Measurements from ENCODE around the gene HES1. TPM values are rescaled to one million over a fixed set of nuclear protein-coding genes. Genes with fewer than 3 reads are reported as not detected.

The HES1 gene
- total and polyA plus RNA-seq, 5 donors from 2014 or later, result 0.17 to 10.5 (median 0.71) TPM; not detected in 2

GRCh38 chr3:194103983-194104751 lies 31.8 kb upstream of the HES1 start:
- no peaks in the 10 kb centered on the region for H3K9me3 ChIP-seq (ENCODE audit: control insufficient read depth in 2 of 2, low read length in 2 of 2)
- no peak overlapping the region for H3K4me3 ChIP-seq (ENCODE audit: low read depth, low read length)
- H3K27me3 ChIP-seq (ENCODE audit: control insufficient read depth, insufficient read depth, low read length), result no peaks in the 10 kb centered on the region
- DNase-seq, result no peak
- H3K27ac Mint-ChIP-seq, result no peak overlapping the region
- H3K27ac ChIP-seq (ENCODE audit: insufficient read depth, low read length, poor library complexity, severe bottlenecking), result no peak overlapping the region
- H3K9me3 Mint-ChIP-seq, result no peaks in the 10 kb centered on the region
- H3K4me3 Mint-ChIP-seq, result no peak overlapping the region
- H3K27me3 Mint-ChIP-seq, result peaks cover 28% of the 10 kb centered on the region
- H3K4me1 Mint-ChIP-seq, result peaks cover 0 to 13% (median 8%) of the 10 kb centered on the region in 4 donors
- peaks cover 12% of the 10 kb centered on the region for H3K4me1 ChIP-seq (ENCODE audit: control insufficient read depth, insufficient read depth, low read length, poor library complexity, severe bottlenecking)
- peak; percentile 42 to 50 for ATAC-seq (ENCODE audit: low read depth in 2 of 2)
- H3K36me3 ChIP-seq (ENCODE audit: control insufficient read depth, insufficient read depth, low read length), result no peaks in the 10 kb centered on the region
- no peaks in the 10 kb centered on the region for H3K36me3 Mint-ChIP-seq

- no peak for DNase-seq
- peaks cover 12% of the 10 kb centered on the region for H3K4me1 ChIP-seq (ENCODE audit: control insufficient read depth, insufficient read depth, low read length, poor library complexity, severe bottlenecking)
- no peaks in the 10 kb centered on the region for H3K36me3 Mint-ChIP-seq
- no peak overlapping the region for H3K27ac ChIP-seq (ENCODE audit: insufficient read depth, low read length, poor library complexity, severe bottlenecking)
- no peaks in the 10 kb centered on the region for H3K9me3 Mint-ChIP-seq
- no peaks in the 10 kb centered on the region for H3K9me3 ChIP-seq (ENCODE audit: control insufficient read depth in 2 of 2, low read length in 2 of 2)
- no peak overlapping the region for H3K4me3 Mint-ChIP-seq
- H3K27me3 ChIP-seq (ENCODE audit: control insufficient read depth, insufficient read depth, low read length), result peaks cover 3% of the 10 kb centered on the region
- H3K36me3 ChIP-seq (ENCODE audit: control insufficient read depth, insufficient read depth, low read length), result no peaks in the 10 kb centered on the region
- no peak overlapping the region for H3K4me3 ChIP-seq (ENCODE audit: low read depth, low read length)
- peak overlapping the region in 1 of 3 donors; percentile 85 for H3K27ac Mint-ChIP-seq
- peaks cover 31% of the 10 kb centered on the region for H3K27me3 Mint-ChIP-seq
- H3K4me1 Mint-ChIP-seq, result peaks cover 0 to 13% (median 8%) of the 10 kb centered on the region in 4 donors
- ATAC-seq (ENCODE audit: low read depth in 2 of 2), result no peak
Measured at GRCh38 chr3:194105292-194105691, 30.7 kb upstream of the HES1 start.

- Histone ChIP-seq H3K27me3 (ENCODE audit: control insufficient read depth, insufficient read depth, low read length) (peaks cover 3% of the 10 kb centered on the region), H3K4me3 (ENCODE audit: low read depth, low read length) (no peak overlapping the region), H3K4me1 (ENCODE audit: control insufficient read depth, insufficient read depth, low read length, poor library complexity, severe bottlenecking) (peaks cover 12% of the 10 kb centered on the region), H3K9me3 (ENCODE audit: control insufficient read depth in 2 of 2, low read length in 2 of 2) (no peaks in the 10 kb centered on the region), H3K36me3 (ENCODE audit: control insufficient read depth, insufficient read depth, low read length) (no peaks in the 10 kb centered on the region), H3K27ac (ENCODE audit: insufficient read depth, low read length, poor library complexity, severe bottlenecking) (no peak overlapping the region)
- H3K9me3 Mint-ChIP-seq, result peaks cover 0 to 2% (median 0%) of the 10 kb centered on the region in 7 donors
- H3K4me1 Mint-ChIP-seq, result peaks cover 0 to 13% (median 7%) of the 10 kb centered on the region in 4 donors
- H3K27ac Mint-ChIP-seq, result no peak overlapping the region
- no peaks in the 10 kb centered on the region for H3K36me3 Mint-ChIP-seq
- no peak for DNase-seq
- H3K27me3 Mint-ChIP-seq, result peaks cover 25% of the 10 kb centered on the region
- no peak for ATAC-seq (ENCODE audit: low read depth in 2 of 2)
- H3K4me3 Mint-ChIP-seq, result no peak overlapping the region
Measured at GRCh38 chr3:194107107-194107506, 28.8 kb upstream of the HES1 start.

GRCh38 chr3:194109192-194109863 lies 26.6 kb upstream of the HES1 start:
- peaks cover 0 to 2% (median 0%) of the 10 kb centered on the region in 7 donors for H3K9me3 Mint-ChIP-seq
- H3K36me3 ChIP-seq (ENCODE audit: control insufficient read depth, insufficient read depth, low read length), result no peaks in the 10 kb centered on the region
- peaks cover 3% of the 10 kb centered on the region for H3K27me3 ChIP-seq (ENCODE audit: control insufficient read depth, insufficient read depth, low read length)
- no peak for DNase-seq
- H3K9me3 ChIP-seq (ENCODE audit: control insufficient read depth in 2 of 2, low read length in 2 of 2), result no peaks in the 10 kb centered on the region
- H3K27me3 Mint-ChIP-seq, result peaks cover 22% of the 10 kb centered on the region
- H3K27ac ChIP-seq (ENCODE audit: insufficient read depth, low read length, poor library complexity, severe bottlenecking), result no peak overlapping the region
- no peak overlapping the region for H3K4me3 Mint-ChIP-seq
- H3K27ac Mint-ChIP-seq, result no peak overlapping the region
- no peaks in the 10 kb centered on the region for H3K4me1 ChIP-seq (ENCODE audit: control insufficient read depth, insufficient read depth, low read length, poor library complexity, severe bottlenecking)
- H3K36me3 Mint-ChIP-seq, result no peaks in the 10 kb centered on the region
- peaks cover 0 to under 1% (median 0%) of the 10 kb centered on the region in 4 donors for H3K4me1 Mint-ChIP-seq
- no peak for ATAC-seq (ENCODE audit: low read depth in 2 of 2)
- no peak overlapping the region for H3K4me3 ChIP-seq (ENCODE audit: low read depth, low read length)

GRCh38 chr3:194110483-194110882 lies 25.5 kb upstream of the HES1 start:
- H3K27me3 Mint-ChIP-seq, result peaks cover 22% of the 10 kb centered on the region
- H3K9me3 Mint-ChIP-seq, result peaks cover 0 to 2% (median 0%) of the 10 kb centered on the region in 7 donors
- Histone ChIP-seq H3K27ac (ENCODE audit: insufficient read depth, low read length, poor library complexity, severe bottlenecking) (no peak overlapping the region), H3K9me3 (ENCODE audit: control insufficient read depth in 2 of 2, low read length in 2 of 2) (no peaks in the 10 kb centered on the region), H3K4me3 (ENCODE audit: low read depth, low read length) (no peak overlapping the region), H3K4me1 (ENCODE audit: control insufficient read depth, insufficient read depth, low read length, poor library complexity, severe bottlenecking) (no peaks in the 10 kb centered on the region), H3K27me3 (ENCODE audit: control insufficient read depth, insufficient read depth, low read length) (peaks cover 3% of the 10 kb centered on the region), H3K36me3 (ENCODE audit: control insufficient read depth, insufficient read depth, low read length) (no peaks in the 10 kb centered on the region)
- peak overlapping the region in 1 of 3 donors; percentile 48 for H3K27ac Mint-ChIP-seq
- H3K4me1 Mint-ChIP-seq, result no peaks in the 10 kb centered on the region
- H3K36me3 Mint-ChIP-seq, result no peaks in the 10 kb centered on the region
- DNase-seq (no peak), ATAC-seq (ENCODE audit: low read depth in 2 of 2) (no peak)
- no peak overlapping the region for H3K4me3 Mint-ChIP-seq

GRCh38 chr3:194111336-194111735 lies 24.6 kb upstream of the HES1 start:
- DNase-seq (no peak), ATAC-seq (ENCODE audit: low read depth in 2 of 2) (no peak)
- no peaks in the 10 kb centered on the region for H3K4me1 ChIP-seq (ENCODE audit: control insufficient read depth, insufficient read depth, low read length, poor library complexity, severe bottlenecking)
- Mint-ChIP-seq H3K4me1 (no peaks in the 10 kb centered on the region), H3K36me3 (no peaks in the 10 kb centered on the region), H3K27me3 (peaks cover 22% of the 10 kb centered on the region), H3K9me3 (peaks cover 0 to 2% (median 0%) of the 10 kb centered on the region in 7 donors), H3K4me3 (no peak overlapping the region), H3K27ac (no peak overlapping the region)
- H3K27me3 ChIP-seq (ENCODE audit: control insufficient read depth, insufficient read depth, low read length), result peaks cover 3% of the 10 kb centered on the region
- H3K27ac ChIP-seq (ENCODE audit: insufficient read depth, low read length, poor library complexity, severe bottlenecking), result no peak overlapping the region
- H3K36me3 ChIP-seq (ENCODE audit: control insufficient read depth, insufficient read depth, low read length), result no peaks in the 10 kb centered on the region
- H3K4me3 ChIP-seq (ENCODE audit: low read depth, low read length), result no peak overlapping the region
- H3K9me3 ChIP-seq (ENCODE audit: control insufficient read depth in 2 of 2, low read length in 2 of 2), result no peaks in the 10 kb centered on the region

- Mint-ChIP-seq H3K36me3 (no peaks in the 10 kb centered on the region), H3K4me1 (no peaks in the 10 kb centered on the region), H3K4me3 (no peak overlapping the region), H3K9me3 (peaks cover 0 to 2% (median 0%) of the 10 kb centered on the region in 7 donors), H3K27me3 (peaks cover 30% of the 10 kb centered on the region), H3K27ac (no peak overlapping the region)
- Histone ChIP-seq H3K27me3 (ENCODE audit: control insufficient read depth, insufficient read depth, low read length) (peaks cover 3% of the 10 kb centered on the region), H3K27ac (ENCODE audit: insufficient read depth, low read length, poor library complexity, severe bottlenecking) (no peak overlapping the region), H3K36me3 (ENCODE audit: control insufficient read depth, insufficient read depth, low read length) (no peaks in the 10 kb centered on the region), H3K4me3 (ENCODE audit: low read depth, low read length) (no peak overlapping the region), H3K9me3 (ENCODE audit: control insufficient read depth in 2 of 2, low read length in 2 of 2) (no peaks in the 10 kb centered on the region), H3K4me1 (ENCODE audit: control insufficient read depth, insufficient read depth, low read length, poor library complexity, severe bottlenecking) (no peaks in the 10 kb centered on the region)
- no peak for DNase-seq
- ATAC-seq (ENCODE audit: low read depth in 2 of 2), result no peak
Measured at GRCh38 chr3:194112120-194113106, 23.5 kb upstream of the HES1 start.

Measured in CD4-positive, CD25-positive, alpha-beta regulatory T cell (primary cell).